Measurements from ENCODE around the gene WDTC1.

WDTC1 gene

GRCh38 chr1:27203946-27204345 lies 30.5 kb upstream of the WDTC1 start:
- no peak for TF ChIP-seq FOXP2 (optimal IDR thresholded peaks at IDR 0.05; ENCODE audit: borderline replicate concordance, extremely low read depth, extremely low read length, insufficient read depth)
- no peak for TF ChIP-seq REST (IDR thresholded peaks at IDR 0.05; ENCODE audit: insufficient read depth in 1 of 2, low read depth in 2 of 2, low read length in 2 of 2)
- no peak for TF ChIP-seq SIN3A (IDR thresholded peaks at IDR 0.05; ENCODE audit: borderline replicate concordance, insufficient read depth, low read length)
- no peak for TF ChIP-seq TAF1 (IDR thresholded peaks at IDR 0.05; ENCODE audit: borderline replicate concordance, insufficient read depth, low read length)
- no peak for TF ChIP-seq POLR2AphosphoS5 (IDR thresholded peaks at IDR 0.05; ENCODE audit: low read depth, low read length)

- TF ChIP-seq REST (IDR thresholded peaks at IDR 0.05; ENCODE audit: insufficient read depth in 1 of 2, low read depth in 2 of 2, low read length in 2 of 2) (no peak), TAF1 (IDR thresholded peaks at IDR 0.05; ENCODE audit: borderline replicate concordance, insufficient read depth, low read length) (no peak), SIN3A (IDR thresholded peaks at IDR 0.05; ENCODE audit: borderline replicate concordance, insufficient read depth, low read length) (no peak), FOXP2 (optimal IDR thresholded peaks at IDR 0.05; ENCODE audit: borderline replicate concordance, extremely low read depth, extremely low read length, insufficient read depth) (no peak)
Measured at GRCh38 chr1:27216466-27216865, 18.0 kb upstream of the WDTC1 start.

GRCh38 chr1:27217401-27217800 lies 17.0 kb upstream of the WDTC1 start:
- TF ChIP-seq SIN3A (IDR thresholded peaks at IDR 0.05; ENCODE audit: borderline replicate concordance, insufficient read depth, low read length) (no peak), FOXP2 (optimal IDR thresholded peaks at IDR 0.05; ENCODE audit: borderline replicate concordance, extremely low read depth, extremely low read length, insufficient read depth) (no peak), POLR2AphosphoS5 (IDR thresholded peaks at IDR 0.05; ENCODE audit: low read depth, low read length) (no peak), REST (IDR thresholded peaks at IDR 0.05; ENCODE audit: insufficient read depth in 1 of 2, low read depth in 2 of 2, low read length in 2 of 2) (no peak), TAF1 (IDR thresholded peaks at IDR 0.05; ENCODE audit: borderline replicate concordance, insufficient read depth, low read length) (no peak)

GRCh38 chr1:27218736-27219135 lies 15.7 kb upstream of the WDTC1 start:
- TF ChIP-seq FOXP2 (optimal IDR thresholded peaks at IDR 0.05; ENCODE audit: borderline replicate concordance, extremely low read depth, extremely low read length, insufficient read depth) (no peak), SIN3A (IDR thresholded peaks at IDR 0.05; ENCODE audit: borderline replicate concordance, insufficient read depth, low read length) (no peak), REST (IDR thresholded peaks at IDR 0.05; ENCODE audit: insufficient read depth in 1 of 2, low read depth in 2 of 2, low read length in 2 of 2) (no peak), TAF1 (IDR thresholded peaks at IDR 0.05; ENCODE audit: borderline replicate concordance, insufficient read depth, low read length) (no peak), POLR2AphosphoS5 (IDR thresholded peaks at IDR 0.05; ENCODE audit: low read depth, low read length) (no peak)

- no peak for TF ChIP-seq REST (IDR thresholded peaks at IDR 0.05; ENCODE audit: insufficient read depth in 1 of 2, low read depth in 2 of 2, low read length in 2 of 2)
- no peak for TF ChIP-seq TAF1 (IDR thresholded peaks at IDR 0.05; ENCODE audit: borderline replicate concordance, insufficient read depth, low read length)
- TF ChIP-seq POLR2AphosphoS5 (IDR thresholded peaks at IDR 0.05; ENCODE audit: low read depth, low read length), result no peak
- TF ChIP-seq SIN3A (IDR thresholded peaks at IDR 0.05; ENCODE audit: borderline replicate concordance, insufficient read depth, low read length), result no peak
- no peak for TF ChIP-seq FOXP2 (optimal IDR thresholded peaks at IDR 0.05; ENCODE audit: borderline replicate concordance, extremely low read depth, extremely low read length, insufficient read depth)
Measured at GRCh38 chr1:27220096-27220495, 14.3 kb upstream of the WDTC1 start.

Measured in PFSK-1 (cell line).